ENCODE results near the gene FCHSD2. TPM values are rescaled to one million over a fixed set of nuclear protein-coding genes. Genes with fewer than 3 reads are reported as not detected.
"Not testable (repeated sequence)": the region's sequence is repeated elsewhere in the genome, so short reads cannot be mapped to it uniquely, and the experiment has no call there.

The FCHSD2 gene
- total RNA-seq, 1 donor from 2014 or later: 18.0 TPM

GRCh38 chr11:72920001-72920400 is 222.1 kb downstream of the FCHSD2 start:
- no peak for DNase-seq

- DNase-seq: no peak
Observed at GRCh38 chr11:72918851-72919250, 223.3 kb downstream of the FCHSD2 start.

GRCh38 chr11:72912253-72912652 is 229.9 kb downstream of the FCHSD2 start:
- no peak for DNase-seq

- DNase-seq: not testable (repeated sequence)
Observed at GRCh38 chr11:72909558-72910388, 232.3 kb downstream of the FCHSD2 start.

GRCh38 chr11:72908032-72908676 is 234.0 kb downstream of the FCHSD2 start:
- DNase-seq: no peak

- DNase-seq: no peak
Observed at GRCh38 chr11:72904016-72904415, 238.1 kb downstream of the FCHSD2 start.

- DNase-seq: no peak
Observed at GRCh38 chr11:72901374-72901773, 240.7 kb downstream of the FCHSD2 start.

- DNase-seq: no peak
Observed at GRCh38 chr11:72900013-72900412, 242.1 kb downstream of the FCHSD2 start.

- DNase-seq: no peak
Observed at GRCh38 chr11:72899238-72899637, 242.9 kb downstream of the FCHSD2 start.

GRCh38 chr11:72897506-72897905 is 244.6 kb downstream of the FCHSD2 start:
- DNase-seq: no peak

- DNase-seq: no peak
Observed at GRCh38 chr11:72896431-72896830, 245.7 kb downstream of the FCHSD2 start.

- no peak for DNase-seq
Observed at GRCh38 chr11:72890881-72891280, 251.2 kb downstream of the FCHSD2 start.

- no peak for DNase-seq
Observed at GRCh38 chr11:72886619-72887018, 255.5 kb downstream of the FCHSD2 start.

- DNase-seq: no peak
Observed at GRCh38 chr11:72885749-72886609, 256.1 kb downstream of the FCHSD2 start.

GRCh38 chr11:72876147-72876546 is 266.0 kb downstream of the FCHSD2 start:
- no peak for DNase-seq

- no peak for DNase-seq
Observed at GRCh38 chr11:72875736-72876135, 266.4 kb downstream of the FCHSD2 start.

- DNase-seq: no peak
Observed at GRCh38 chr11:72872012-72872411, 270.1 kb downstream of the FCHSD2 start.

- DNase-seq: no peak
Observed at GRCh38 chr11:72871119-72871518, 271.0 kb downstream of the FCHSD2 start.

- no peak for DNase-seq
Observed at GRCh38 chr11:72869831-72870230, 272.3 kb downstream of the FCHSD2 start.

GRCh38 chr11:72867970-72868369 is 274.1 kb downstream of the FCHSD2 start:
- no peak for DNase-seq

GRCh38 chr11:72864702-72865655 is 277.1 kb downstream of the FCHSD2 start:
- peak; percentile 78 for DNase-seq

- DNase-seq: no peak
Observed at GRCh38 chr11:72863916-72864315, 278.2 kb downstream of the FCHSD2 start.

Measured in dermis blood vessel endothelial cell (primary cell).